Activated T-helper 1 cell treated with anti-CD3 and anti-CD28 coated beads, Interleukin-2, amount 50 U/mL, for 16 hours (primary cell): ENCODE data around the gene LDLRAD3.

Experiments used
- DNase-seq, 2 donors: peaks; one replicate each; pipeline ENCODE4 v3.0.0-alpha.2; 2020; ENCODE audit warnings: low read depth in 1 of 2, low spot score in 1 of 2

Gene LDLRAD3

GRCh38 chr11:35927104-35927503, 16.8 kb upstream of the LDLRAD3 start:
- no peak for DNase-seq

- no peak for DNase-seq
Observed at GRCh38 chr11:35927682-35928081, 16.2 kb upstream of the LDLRAD3 start.

GRCh38 chr11:35928688-35929395, 15.0 kb upstream of the LDLRAD3 start:
- no peak for DNase-seq

- DNase-seq = no peak
Observed at GRCh38 chr11:35930466-35930865, 13.4 kb upstream of the LDLRAD3 start.

GRCh38 chr11:35932121-35932520, 11.7 kb upstream of the LDLRAD3 start:
- DNase-seq = no peak

- DNase-seq = no peak
Observed at GRCh38 chr11:35932681-35933319, 11.1 kb upstream of the LDLRAD3 start.

- no peak for DNase-seq
Observed at GRCh38 chr11:35933320-35933871, 10.5 kb upstream of the LDLRAD3 start.

GRCh38 chr11:35934271-35934670, 9.6 kb upstream of the LDLRAD3 start:
- DNase-seq = no peak

GRCh38 chr11:35934981-35935380, 8.9 kb upstream of the LDLRAD3 start:
- no peak for DNase-seq

GRCh38 chr11:35935390-35935789, 8.5 kb upstream of the LDLRAD3 start:
- DNase-seq = no peak

- no peak for DNase-seq
Observed at GRCh38 chr11:35937111-35937510, 6.8 kb upstream of the LDLRAD3 start.

- no peak for DNase-seq
Observed at GRCh38 chr11:35937700-35938099, 6.2 kb upstream of the LDLRAD3 start.

GRCh38 chr11:35938231-35938630, 5.6 kb upstream of the LDLRAD3 start:
- no peak for DNase-seq

GRCh38 chr11:35943309-35943708, 553 bp upstream of the LDLRAD3 start:
- DNase-seq = no peak

- DNase-seq = no peak
Observed at GRCh38 chr11:35944503-35945136, 758 bp downstream of the LDLRAD3 start.

GRCh38 chr11:35945137-35945518, 1.3 kb downstream of the LDLRAD3 start:
- no peak for DNase-seq

- DNase-seq = no peak
Observed at GRCh38 chr11:35946766-35947165, 2.9 kb downstream of the LDLRAD3 start.

GRCh38 chr11:35947437-35947836, 3.6 kb downstream of the LDLRAD3 start:
- DNase-seq = no peak

- DNase-seq = no peak
Observed at GRCh38 chr11:35949242-35949641, 5.4 kb downstream of the LDLRAD3 start.

- no peak for DNase-seq
Observed at GRCh38 chr11:35950082-35950481, 6.2 kb downstream of the LDLRAD3 start.

GRCh38 chr11:35951680-35952079, 7.8 kb downstream of the LDLRAD3 start:
- DNase-seq = no peak

- no peak for DNase-seq
Observed at GRCh38 chr11:35953081-35953760, 9.4 kb downstream of the LDLRAD3 start.
